K562 (cell line): ENCODE measurements around the gene SLC46A3. TPM values are rescaled to one million over a fixed set of nuclear protein-coding genes. Genes with fewer than 3 reads are reported as not detected.
A peak's percentile ranks its signal among the peaks of the same experiment; 100 is the strongest.

Experiments used
- ATAC-seq: fragments of 200-7000 bp; cut with Tn5 transposase; 3 replicates; pipeline ENCODE4 v1.9.1; 2020; ENCODE audit warnings: moderate library complexity
- BruUV-seq: library from RNA; stranded (reverse); fragments of 400-500 nt; replicated peaks from 2 replicates; lab custom pipeline; 2021; lab: Mats Ljungman, UMichigan
- CTCF ChIA-PET: fragments of 300-600 bp; formaldehyde crosslinking; extraction: SDS; loops from one replicate; lab custom pipeline; 2021; ENCODE audit warnings: low intra/inter-chr PET ratio; lab: Yijun Ruan, JAX
- POLR2A ChIA-PET: fragments of 300-600, 350-650 bp; sonication (Branson Sonifier 250); formaldehyde crosslinking; extraction: SDS; loops from one replicate; lab custom pipeline; 2021; ENCODE audit warnings: antibody characterized with exemption, inconsistent platforms; lab: Yijun Ruan, JAX
- DNase-seq, 4 experiments: peaks; one replicate each; pipeline versions ENCODE4 v3.0.0 to v3.0.0-alpha.2; 2011 to 2018; ENCODE audit warnings: low spot score in 3 of 4, mixed read lengths in 3 of 4; ENCODE audit errors: extremely low read depth in 1 of 4
- FAIRE-seq: peaks from 2 replicates; lab custom pipeline; 2011; peaks lifted over from hg19 to GRCh38; lab: Jason Lieb, UNC
- H2AFZ ChIP-seq: 2 replicates; pipeline ENCODE4 v1.6.0; 2011; ENCODE audit warnings: low read depth, low read length, control low read depth, inconsistent platforms
- H3K27ac ChIP-seq: fragments of 200-600 bp; 3 replicates; pipeline ENCODE4 v1.8.0; 2011; ENCODE audit warnings: low read depth, mild to moderate bottlenecking, control low read depth, inconsistent platforms, low read length, moderate library complexity, mixed read lengths; ENCODE audit errors: extremely low read depth
- H3K27me3 ChIP-seq, 2 experiments: fragments of 300-600 bp in 1 of 2; 2 replicates in 1 of 2; 3 replicates in 1 of 2; pipeline versions ENCODE4 v1.6.0 to v1.8.0; 2011; ENCODE audit warnings: inconsistent platforms in 2 of 2, low read length in 2 of 2, mild to moderate bottlenecking in 1 of 2, mixed read lengths in 1 of 2, moderate library complexity in 1 of 2; ENCODE audit not compliant: control insufficient read depth in 2 of 2, insufficient read depth in 2 of 2
- H3K36me3 ChIP-seq: fragments of 300-600 bp; 3 replicates; pipeline ENCODE4 v1.8.0; 2011; ENCODE audit warnings: mild to moderate bottlenecking, low read length, inconsistent platforms; ENCODE audit not compliant: control insufficient read depth, insufficient read depth
- H3K4me1 ChIP-seq, 2 experiments: fragments of 200-600 bp in 1 of 2; replicated peaks in 1 of 2; 2 replicates in 1 of 2; 3 replicates in 1 of 2; pipeline versions ENCODE4 v1.5.1 to v1.8.0; 2011; ENCODE audit warnings: inconsistent platforms in 2 of 2, low read length in 2 of 2, mild to moderate bottlenecking in 1 of 2, mixed read lengths in 1 of 2, moderate library complexity in 1 of 2; ENCODE audit not compliant: control insufficient read depth in 2 of 2, insufficient read depth in 2 of 2
- H3K4me2 ChIP-seq: 2 replicates; pipeline ENCODE4 v1.6.1; 2011; ENCODE audit warnings: low read length, control low read depth, inconsistent platforms, mixed read lengths; ENCODE audit not compliant: insufficient read depth
- H3K4me3 ChIP-seq: fragments of 200-600 bp; sonication (generic), shearing (Covaris generic); 2 replicates; pipeline ENCODE4 v1.5.1; 2016; ENCODE audit warnings: control low read depth, inconsistent platforms
- H3K79me2 ChIP-seq: fragments of 200-600 bp; 3 replicates; pipeline ENCODE4 v1.8.0; 2011; ENCODE audit warnings: low read length, inconsistent platforms; ENCODE audit not compliant: control insufficient read depth, insufficient read depth
- H3K9ac ChIP-seq, 2 experiments: 2 replicates each; pipeline versions ENCODE4 v1.6.0 to v1.6.1; 2011; ENCODE audit warnings: low read depth in 2 of 2, low read length in 2 of 2, control low read depth in 1 of 2, inconsistent platforms in 1 of 2, mild to moderate bottlenecking in 1 of 2, mixed read lengths in 1 of 2; ENCODE audit not compliant: insufficient read depth in 1 of 2
- H3K9me1 ChIP-seq: one replicate; pipeline ENCODE4 v1.6.0; 2011; ENCODE audit warnings: inconsistent platforms, mild to moderate bottlenecking, low read length, moderate library complexity; ENCODE audit not compliant: control insufficient read depth, insufficient read depth
- H3K9me3 ChIP-seq: replicated peaks from 2 replicates; pipeline ENCODE4 v1.5.1; 2011; ENCODE audit warnings: low read depth, low read length, inconsistent platforms; ENCODE audit not compliant: control insufficient read depth, insufficient read depth
- H4K20me1 ChIP-seq: replicated peaks from 2 replicates; pipeline ENCODE4 v1.6.1; 2011; ENCODE audit warnings: low read length, inconsistent platforms, mixed read lengths; ENCODE audit not compliant: control insufficient read depth, insufficient read depth
- BMI1 ChIP-seq: fragments of 150-350 bp; IDR thresholded peaks from 2 replicates; pipeline ENCODE4 v1.6.1; 2014; ENCODE audit warnings: low read length
- CBX1 ChIP-seq: sonication (generic); IDR thresholded peaks from 2 replicates; pipeline ENCODE4 v1.6.1; 2016; ENCODE audit warnings: antibody characterized with exemption, low read depth, mild to moderate bottlenecking
- ELF1 ChIP-seq: fragments of 200-800 bp; sonication (Bioruptor generic); IDR thresholded peaks from 2 replicates; pipeline ENCODE4 v1.6.1; 2016; ENCODE audit warnings: missing genetic modification characterization, missing compliant biosample characterization
- FOS ChIP-seq: IDR thresholded peaks from 3 replicates; pipeline ENCODE4 v1.6.1; 2011; ENCODE audit not compliant: insufficient read length; ENCODE audit errors: extremely low read depth
- GABPA ChIP-seq: fragments of 200-800 bp; sonication (Bioruptor generic); conservative IDR thresholded peaks from 2 replicates; pipeline ENCODE4 v1.6.1; 2016; ENCODE audit warnings: low read depth, missing genetic modification characterization, missing compliant biosample characterization
- HMG20A ChIP-seq: fragments of 450-650 bp; formaldehyde crosslinking; conservative IDR thresholded peaks from 2 replicates; pipeline ENCODE4 v1.4.0; 2020; ENCODE audit warnings: mild to moderate bottlenecking, mixed read lengths
- HOMEZ ChIP-seq: fragments of 250-450 bp; sonication (Bioruptor Pico); IDR thresholded peaks from 2 replicates; pipeline ENCODE4 v1.4.0; 2020; ENCODE audit warnings: mild to moderate bottlenecking, moderate library complexity
- RAD21 ChIP-seq, 2 experiments: fragments of 250-450 bp in 1 of 2; fragments of 450-650 bp in 1 of 2; sonication (Bioruptor Pico) in 1 of 2; formaldehyde crosslinking in 1 of 2; IDR thresholded peaks in 1 of 2; conservative IDR thresholded peaks in 1 of 2; 2 replicates each; pipeline versions ENCODE4 v1.4.0 to v1.8.0; 2020 to 2022; ENCODE audit warnings: mild to moderate bottlenecking in 2 of 2, moderate library complexity in 1 of 2
- RBFOX2 ChIP-seq: fragments of 200-400 bp; formaldehyde crosslinking; IDR thresholded peaks from 2 replicates; pipeline ENCODE4 v1.6.1; 2017; ENCODE audit warnings: low read depth, mild to moderate bottlenecking, low read length, moderate library complexity
- SMARCA4 ChIP-seq: fragments of 450-650 bp; IDR thresholded peaks from 2 replicates; pipeline ENCODE4 v1.6.1; 2016
- ZBTB33 ChIP-seq: sonication (generic); formaldehyde crosslinking; IDR thresholded peaks from 2 replicates; pipeline ENCODE4 v1.8.1; 2023; ENCODE audit warnings: mild to moderate bottlenecking, missing genetic modification reagents
- ZFP36 ChIP-seq: fragments of 150-350 bp; IDR thresholded peaks from 2 replicates; pipeline ENCODE4 v1.6.1; 2018; ENCODE audit warnings: low read length, low read depth; ENCODE audit not compliant: partially characterized antibody
- ZNF717 ChIP-seq: fragments of 250-450 bp; sonication (Bioruptor Pico); IDR thresholded peaks from 2 replicates; pipeline ENCODE4 v1.5.0; 2021
- WGBS: fragments of 100-300 bp; shearing (Covaris generic); methylation state at CpG from one replicate; pipeline ENCODE4 v1.1.6; 2016; ENCODE audit warnings: low coverage, mixed read lengths; ENCODE audit not compliant: insufficient coverage; ENCODE audit errors: missing lambda C conversion rate; 5-methylcytosine and 5-hydroxymethylcytosine counted together
- in situ Hi-C: fragments of 300-500 bp; cut with MboI; formaldehyde crosslinking; loops from 4 replicates; pipeline ENCODE4 v1.15.0; 2018; ENCODE audit warnings: inconsistent platforms, mixed read lengths
- intact Hi-C: fragments of 100-400 bp; cut with micrococcal nuclease; formaldehyde crosslinking; loops from 2 replicates; pipeline ENCODE4 v1.14.2; 2022
- polyA plus RNA-seq, 8 experiments: library from polyadenylated mRNA; depleted of rRNA in 4 of 8; stranded (reverse) in 5 of 8; unstranded in 3 of 8; fragments of >200 nt; fragmentation: Nextera tagmentation in 2 of 8; fragmentation: Illumina TruSeq in 1 of 8; extraction: Ambion mirVana in 2 of 8; extraction: Trizol in 1 of 8; gene quantifications; 2 replicates each; pipeline versions ENCODE4 v1.2.1 to v1.2.3, GENCODE V29; 2011 to 2014; ENCODE audit warnings: inconsistent platforms in 1 of 8, missing spikeins in 1 of 8
- total RNA-seq, 7 experiments: library from RNA; depleted of rRNA in 6 of 7; stranded (reverse); fragments of >200 nt in 6 of 7; fragmentation: Illumina TruSeq in 2 of 7; extraction: Trizol in 2 of 7; gene quantifications; 2 replicates each; pipeline versions ENCODE4 v1.2.1 to v1.2.3, GENCODE V29; 2011 to 2021; ENCODE audit warnings: low replicate concordance in 1 of 7
- TF ChIP-seq, protein P1 (sequence below), 2 experiments: fragments of 450-650 bp; IDR thresholded peaks; 2 replicates each; pipeline ENCODE4 v1.6.1; 2016

Gene SLC46A3
- total and polyA plus RNA-seq, 9 of the 15 experiments (the other 6 are each of a cell fraction or from before 2014, with no cell fraction given), result 0.14 to 1.2 (median 0.51) TPM

DNA sequence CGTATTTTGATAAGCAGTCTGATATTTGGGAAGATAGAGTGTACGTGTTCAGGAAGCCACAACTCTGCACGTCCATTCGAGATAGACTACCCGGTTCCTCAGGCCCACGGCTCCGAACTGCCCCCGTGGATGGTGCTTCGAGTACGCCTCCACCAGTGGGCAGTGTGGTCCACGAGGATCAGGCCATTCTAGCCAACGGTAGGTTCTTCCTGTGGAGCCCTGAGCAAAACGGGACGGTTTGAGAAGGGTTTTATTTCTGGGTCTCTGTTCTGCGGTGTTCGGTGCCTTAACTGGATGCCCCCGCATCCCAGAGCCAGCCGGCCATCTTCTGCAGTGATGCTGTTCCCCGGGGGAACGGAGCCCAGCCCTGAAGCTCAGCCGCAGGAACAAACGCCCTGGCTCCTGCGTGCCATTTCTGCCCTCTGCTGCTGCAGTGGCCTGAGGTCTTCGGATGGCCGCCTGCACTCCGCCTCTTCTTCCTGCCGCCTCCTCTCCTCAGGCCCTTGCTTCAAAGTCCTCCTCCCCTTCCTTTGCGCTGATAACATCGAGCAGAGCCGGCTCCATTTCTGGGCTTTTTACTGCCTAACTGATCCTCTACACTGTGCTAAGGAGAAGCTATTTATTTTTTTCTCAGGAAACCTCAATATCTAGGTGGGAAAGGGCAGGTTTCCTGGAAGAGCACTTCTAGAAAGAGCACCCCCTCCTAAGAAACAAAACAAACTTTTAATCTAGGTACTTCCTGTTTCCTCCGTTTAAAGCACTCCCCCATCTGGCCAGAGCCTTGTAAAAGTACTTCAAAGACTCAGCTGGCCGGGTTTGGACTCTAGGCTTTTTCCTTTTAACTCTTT, 36.2 kb upstream of the SLC46A3 start:
- Histone ChIP-seq H3K9ac (no peak overlapping the region), H3K9me1 (no peaks in the 10 kb centered on the region), H4K20me1 (no peaks in the 10 kb centered on the region), H3K4me3 (no peak overlapping the region), H3K79me2 (no peaks in the 10 kb centered on the region), H2AFZ (peak overlapping the region; percentile 84), H3K4me2 (peak overlapping the region; percentile 49; the same call in 1 of the 2 replicates), H3K4me1 (peaks cover 0 to 5% of the 10 kb centered on the region in 2 experiments; a peak in 2 of 5 replicates), H3K27ac (peak overlapping the region; percentile 70; the same call in 2 of the 3 replicates), H3K36me3 (no peaks in the 10 kb centered on the region), H3K9me3 (peaks cover 3% of the 10 kb centered on the region), H3K27me3 (no peaks in the 10 kb centered on the region)
- POLR2A ChIA-PET, result interaction anchor here (1.5 kb wide), 1 partner anchor 11 kb away, joined by 3 read pairs; no protein-coding TSS in a partner anchor
- WGBS, result 41% methylated on average over 23 of the region's 32 CpGs
- FAIRE-seq (peak; percentile 56), DNase-seq (peak; percentile 16 to 41 (median 24)), ATAC-seq (peak; percentile 76)
- in situ Hi-C loops (no loop called here), intact Hi-C loops (no loop called here)
- CTCF ChIA-PET, result no interaction called here
- BruUV-seq, result no TSS peak
- TF ChIP-seq FOS (no peak), ZFP36 (peak; percentile 81), GABPA (peak; percentile 74), RBFOX2 (peak; percentile 28; the same call in 1 of the 2 replicates), ZNF717 (CRISPR knock-in tag) (no peak), CBX1 (0 out of 2 replicates have a peak, but pooled peaks have one; percentile 28), HOMEZ (CRISPR knock-in tag) (no peak), ELF1 (tag) (0 out of 2 replicates have a peak, but pooled peaks have one; percentile 23), BMI1 (no peak), RAD21 (CRISPR knock-in tag; conservative IDR thresholded peaks at IDR 0.05 in 1 of 2, IDR thresholded peaks at IDR 0.05 in 1 of 2) (peak in 1 of 2 experiments; percentile 15; a peak in 1 of 4 replicates), SMARCA4 (0 out of 2 replicates have a peak, but pooled peaks have one; percentile 21), HMG20A (no peak), ZBTB33 (CRISPR knock-in tag) (peak; percentile 95)
- TF ChIP-seq, protein P1, sequence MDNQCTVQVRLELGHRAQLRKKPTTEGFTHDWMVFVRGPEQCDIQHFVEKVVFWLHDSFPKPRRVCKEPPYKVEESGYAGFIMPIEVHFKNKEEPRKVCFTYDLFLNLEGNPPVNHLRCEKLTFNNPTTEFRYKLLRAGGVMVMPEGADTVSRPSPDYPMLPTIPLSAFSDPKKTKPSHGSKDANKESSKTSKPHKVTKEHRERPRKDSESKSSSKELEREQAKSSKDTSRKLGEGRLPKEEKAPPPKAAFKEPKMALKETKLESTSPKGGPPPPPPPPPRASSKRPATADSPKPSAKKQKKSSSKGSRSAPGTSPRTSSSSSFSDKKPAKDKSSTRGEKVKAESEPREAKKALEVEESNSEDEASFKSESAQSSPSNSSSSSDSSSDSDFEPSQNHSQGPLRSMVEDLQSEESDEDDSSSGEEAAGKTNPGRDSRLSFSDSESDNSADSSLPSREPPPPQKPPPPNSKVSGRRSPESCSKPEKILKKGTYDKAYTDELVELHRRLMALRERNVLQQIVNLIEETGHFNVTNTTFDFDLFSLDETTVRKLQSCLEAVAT (IDR thresholded peaks at IDR 0.05), result no peak
